ENCODE data around the gene MED13L. TPM values are rescaled to one million over a fixed set of nuclear protein-coding genes. Genes with fewer than 3 reads are reported as not detected.

The MED13L gene
- polyA plus RNA-seq, 1 donor, result 83.4 TPM

- no peak for DNase-seq
These were observed 185.3 kb downstream of the MED13L start for GRCh38 chr12:116092162-116092561.

DNA sequence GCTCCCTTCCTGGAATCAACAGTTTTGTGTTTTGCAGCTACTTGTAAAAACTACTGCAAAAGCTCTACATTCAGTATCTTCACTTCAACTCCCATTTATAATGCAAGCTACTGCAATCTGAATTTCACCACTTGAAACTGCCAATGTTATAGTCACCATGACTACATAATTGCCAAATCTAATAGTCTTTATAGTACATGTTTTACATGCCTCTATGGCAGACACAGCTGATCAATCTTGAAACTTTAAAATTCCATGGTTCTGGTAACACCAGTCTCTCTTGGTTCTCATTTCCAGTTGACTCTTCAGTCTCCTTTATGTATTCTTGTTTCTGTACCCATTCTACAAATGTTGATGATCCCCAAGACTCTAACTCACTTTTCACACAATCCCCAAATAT, 185.9 kb downstream of the MED13L start:
- DNase-seq, result no peak

DNA sequence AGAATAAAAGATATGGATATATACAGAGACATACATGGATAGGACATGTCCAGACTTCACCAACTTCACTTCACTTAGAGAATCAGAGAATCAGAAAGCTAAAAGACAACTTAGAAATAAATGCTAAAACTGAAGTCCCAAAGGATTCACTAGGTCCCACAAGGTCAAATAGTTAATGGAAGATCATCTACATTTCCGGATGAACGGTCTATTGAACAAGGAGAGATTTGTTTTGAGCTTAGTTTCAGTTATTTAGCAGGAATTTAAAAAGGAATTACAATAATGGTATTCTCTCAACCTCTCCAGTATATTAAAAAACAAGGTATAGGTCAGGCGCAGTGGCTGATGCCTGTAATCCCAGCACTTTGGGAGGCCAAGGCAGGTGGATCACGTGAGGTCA, 187.0 kb downstream of the MED13L start:
- DNase-seq, result no peak

- no peak for DNase-seq
These were observed 188.4 kb downstream of the MED13L start for GRCh38 chr12:116089080-116089479.

DNA sequence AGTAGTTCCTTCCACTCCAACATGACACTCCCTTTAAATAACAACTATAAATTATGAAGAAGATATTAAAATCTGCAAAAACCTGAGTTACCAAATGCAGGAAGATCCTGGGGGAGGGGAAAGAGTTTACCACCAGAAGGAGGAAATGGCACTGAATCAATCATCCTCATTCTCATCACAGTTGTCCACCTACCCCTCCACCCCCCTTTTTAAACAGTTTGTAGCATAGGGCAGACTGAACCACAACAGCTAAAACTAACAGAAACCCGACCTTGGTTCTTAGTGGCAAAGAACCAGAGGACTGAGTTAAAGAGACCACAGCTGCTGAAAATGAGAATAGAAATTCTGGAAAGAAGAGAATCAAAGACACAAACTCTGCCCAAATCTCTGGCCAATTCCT, 189.5 kb downstream of the MED13L start:
- no peak for DNase-seq

- DNase-seq, result no peak
These were observed 190.1 kb downstream of the MED13L start for GRCh38 chr12:116087399-116087798.

- DNase-seq, result no peak
These were observed 197.1 kb downstream of the MED13L start for GRCh38 chr12:116080415-116080814.

DNA sequence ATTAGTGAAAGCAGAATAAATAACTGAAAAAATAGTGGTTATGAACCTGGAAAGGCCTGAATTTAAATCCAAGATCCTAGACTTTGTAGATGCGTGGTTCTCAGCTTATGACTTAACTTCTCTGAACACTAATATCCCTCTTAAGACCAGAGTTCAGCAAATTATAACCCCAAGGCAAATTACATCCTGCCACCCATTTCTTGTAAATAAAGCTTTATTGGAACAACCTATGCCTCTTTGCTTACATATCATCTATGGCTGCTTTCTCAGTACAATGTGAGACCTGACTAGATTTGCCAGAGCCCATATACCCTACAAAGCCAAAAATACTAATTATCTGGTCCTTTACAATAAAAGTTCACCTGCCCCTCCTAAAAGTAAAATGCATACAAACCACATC, 199.1 kb downstream of the MED13L start:
- no peak for DNase-seq

DNA sequence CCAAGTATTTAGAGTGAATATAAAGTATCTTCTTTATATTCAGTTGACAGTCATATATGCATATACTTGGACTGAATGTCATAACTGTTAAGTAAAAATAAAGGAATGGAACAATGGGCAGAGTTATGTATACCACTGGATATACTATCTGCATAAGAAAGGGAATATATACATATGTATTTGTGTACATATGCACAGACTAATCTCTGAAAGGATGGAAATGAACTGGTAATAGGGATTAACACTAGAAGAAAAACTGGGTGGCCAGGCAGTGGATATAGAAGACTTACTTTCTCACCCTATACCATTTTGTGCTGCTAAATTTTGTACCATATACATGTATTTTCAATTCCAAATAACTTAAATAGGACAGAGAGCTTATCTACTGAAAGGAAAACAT, 200.1 kb downstream of the MED13L start:
- no peak for DNase-seq

DNA sequence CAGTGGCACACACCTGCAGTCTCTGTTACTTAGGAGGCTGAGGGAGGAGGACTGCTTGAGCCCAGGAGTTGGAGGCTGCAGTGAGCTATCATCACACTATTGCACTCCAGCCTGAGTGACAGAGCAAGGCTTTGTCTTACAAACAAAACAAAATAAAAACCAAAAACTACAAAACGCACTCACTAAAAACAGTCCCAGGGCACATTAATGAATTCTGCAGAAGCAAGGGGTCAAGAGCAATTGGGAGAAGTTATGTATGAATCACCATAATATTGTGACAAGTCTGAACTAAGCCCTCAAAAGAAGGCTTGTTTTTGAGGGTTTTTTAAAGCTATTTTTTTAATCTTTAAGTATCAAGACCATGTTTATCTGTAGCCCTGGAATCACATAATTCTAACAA, 201.1 kb downstream of the MED13L start:
- no peak for DNase-seq

- no peak for DNase-seq
These were observed 202.8 kb downstream of the MED13L start for GRCh38 chr12:116074686-116075085.

DNA sequence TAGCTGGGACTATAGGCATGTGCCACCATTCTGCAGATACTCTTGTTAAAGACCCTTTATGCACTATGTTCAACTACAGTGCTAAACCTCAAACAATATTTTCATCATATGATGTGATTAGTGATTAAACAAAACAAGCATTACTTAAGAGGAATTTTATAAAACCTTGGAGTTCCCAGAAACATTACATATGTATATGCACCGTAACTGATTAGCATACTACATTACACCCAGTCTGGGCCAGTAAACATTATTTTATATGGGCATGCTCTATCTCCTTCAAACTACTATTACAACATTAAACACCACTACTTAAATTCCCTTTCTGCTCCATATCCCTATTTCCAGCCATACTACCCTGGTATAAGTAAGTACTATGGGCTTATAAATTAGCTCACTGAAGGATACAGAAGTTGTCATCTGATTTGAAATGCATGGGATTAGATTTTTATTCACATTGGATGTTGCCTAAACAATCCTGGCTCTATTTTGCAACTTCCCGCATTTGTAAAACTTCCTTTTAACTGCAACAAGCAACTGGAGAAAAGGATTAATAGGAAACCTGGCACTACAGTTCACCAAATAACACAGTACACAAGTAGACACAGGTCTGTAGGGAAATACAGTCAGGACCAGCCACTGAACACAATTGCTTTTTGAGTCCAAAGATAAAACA, 205.8 kb downstream of the MED13L start:
- DNase-seq, result no peak

DNA sequence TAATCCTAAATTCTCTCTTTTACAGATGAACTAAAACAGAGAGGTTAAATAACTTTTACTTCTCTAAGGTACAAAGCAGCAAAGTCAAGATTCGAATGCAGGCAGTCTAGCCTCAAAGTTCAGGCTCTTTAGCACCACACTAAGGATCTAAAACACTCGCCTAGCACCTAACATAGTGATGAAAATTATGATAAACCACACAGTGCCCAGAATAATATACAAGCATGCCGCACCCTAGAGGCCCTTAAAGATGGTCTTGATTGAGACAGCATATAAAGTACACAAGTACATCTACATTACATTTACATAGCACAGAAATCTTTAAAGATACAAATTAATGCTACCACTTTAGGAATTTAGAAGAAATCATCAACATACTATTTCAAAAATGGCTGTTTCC, 207.0 kb downstream of the MED13L start:
- no peak for DNase-seq

GRCh38 chr12:116069943-116070342, 207.6 kb downstream of the MED13L start:
- no peak for DNase-seq

DNA sequence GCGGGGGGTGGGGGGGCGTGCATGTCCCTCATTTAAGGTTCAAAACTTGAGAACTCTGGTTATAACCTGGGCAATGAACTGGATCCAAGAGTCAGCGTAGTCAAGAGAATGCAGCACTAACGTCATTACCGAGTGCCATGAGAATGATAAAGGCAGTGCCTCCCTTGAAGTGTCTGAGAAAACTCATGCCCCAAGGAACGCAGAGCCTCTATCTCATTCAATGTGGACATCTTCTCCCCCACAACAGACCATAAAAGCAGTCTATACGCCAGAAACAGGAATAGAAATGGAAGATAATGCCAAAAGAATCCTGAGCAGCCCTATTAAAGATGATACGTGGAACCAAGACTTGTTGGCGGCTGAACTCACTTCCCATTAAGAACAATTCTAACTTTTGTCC, 208.6 kb downstream of the MED13L start:
- no peak for DNase-seq

DNA sequence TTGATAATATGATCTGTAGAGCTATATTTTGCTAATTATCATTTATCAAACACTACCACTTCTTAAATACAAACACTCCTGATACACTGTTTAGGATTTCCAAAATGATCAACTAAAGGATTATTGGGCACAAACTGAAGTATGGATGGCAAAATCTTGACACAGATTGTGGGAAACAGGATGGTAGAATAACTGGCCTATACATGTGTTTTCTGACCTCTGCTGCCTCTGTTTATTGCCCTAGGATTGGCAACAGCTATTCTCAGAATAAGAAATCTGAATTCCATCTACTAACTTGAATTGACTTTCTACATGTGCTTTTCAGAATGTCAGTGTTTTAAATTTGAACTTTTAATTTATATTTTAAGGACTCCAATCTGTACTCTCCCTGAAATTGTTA, 209.1 kb downstream of the MED13L start:
- no peak for DNase-seq

- DNase-seq, result no peak
These were observed 209.6 kb downstream of the MED13L start for GRCh38 chr12:116067892-116068291.

GRCh38 chr12:116066381-116067230, 210.9 kb downstream of the MED13L start:
- DNase-seq, result peak; percentile 37

DNA sequence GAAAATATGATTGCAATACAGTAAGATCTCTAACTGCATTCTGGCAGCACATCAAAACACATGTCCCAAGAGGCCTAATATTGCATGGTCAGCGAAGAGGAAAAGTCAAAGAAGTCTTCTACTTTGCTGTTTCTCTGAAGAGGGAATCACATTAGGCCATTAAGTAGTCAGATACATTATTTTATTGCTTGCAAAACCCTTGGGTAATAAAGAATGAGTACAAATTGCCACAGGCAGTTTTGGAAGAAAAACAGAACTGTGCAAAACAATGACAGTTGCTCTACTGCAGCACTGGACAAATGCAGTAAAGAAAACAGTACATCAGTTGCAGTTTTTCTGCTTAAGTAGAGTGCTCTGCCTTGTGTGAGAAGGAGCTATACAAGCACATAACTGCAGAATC, 211.9 kb downstream of the MED13L start:
- DNase-seq, result peak; percentile 14

DNA sequence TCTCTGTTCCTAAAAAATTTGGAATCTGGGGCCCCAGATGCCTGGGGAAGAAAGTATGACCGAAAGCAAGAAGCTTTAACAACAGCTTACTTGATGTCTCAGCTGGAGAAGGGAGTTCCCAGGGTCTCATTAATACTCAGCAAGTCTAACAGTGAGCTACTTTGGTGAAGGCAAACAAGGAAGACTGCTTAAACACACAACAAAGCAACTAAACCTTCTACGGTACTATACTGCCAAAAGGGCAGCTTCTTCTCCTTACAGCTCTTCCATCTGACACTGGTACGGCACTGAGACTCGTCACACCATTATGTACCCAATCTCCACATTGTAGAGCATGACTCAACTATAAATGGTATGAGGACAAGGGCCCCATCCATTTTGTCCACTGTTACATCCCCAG, 213.0 kb downstream of the MED13L start:
- DNase-seq, result no peak

DNA sequence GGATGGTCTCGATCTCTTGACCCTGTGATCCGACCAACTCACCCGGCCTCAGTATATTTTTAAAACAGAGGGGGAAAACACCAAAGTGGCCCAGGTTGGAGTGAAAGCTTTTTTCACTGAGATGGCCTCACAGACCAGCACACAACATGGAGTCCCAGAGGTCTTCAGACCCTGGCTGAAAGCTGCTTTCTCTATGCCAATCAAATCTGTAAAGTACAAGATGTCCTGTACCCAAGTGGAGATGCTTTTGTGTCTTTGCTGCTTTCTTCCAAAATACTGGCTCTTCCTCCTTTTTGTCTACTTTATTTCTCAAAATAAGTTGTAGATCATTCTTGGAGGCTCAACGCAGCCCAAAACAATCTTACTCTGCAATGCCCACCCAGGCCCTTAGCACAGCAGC, 214.8 kb downstream of the MED13L start:
- no peak for DNase-seq

GRCh38 chr12:116060764-116061163, 216.7 kb downstream of the MED13L start:
- no peak for DNase-seq

GRCh38 chr12:116059904-116060303, 217.6 kb downstream of the MED13L start:
- no peak for DNase-seq

- no peak for DNase-seq
These were observed 218.9 kb downstream of the MED13L start for GRCh38 chr12:116058574-116058973.

Measured in left kidney (tissue), 2 donors.